Stomach (tissue), 9 donors: ENCODE data around the gene NME2. TPM values are rescaled to one million over a fixed set of nuclear protein-coding genes. Genes with fewer than 3 reads are reported as not detected.
"Not testable (repeated sequence)": the region's sequence is repeated elsewhere in the genome, so short reads cannot be mapped to it uniquely, and the experiment has no call there.

Experiments used
- DNase-seq, 2 donors: peaks; one replicate each; pipeline versions ENCODE4 v3.0.0 to v3.0.0-alpha.2; 2013 to 2019
- H3K27ac ChIP-seq, 5 donors: fragments of 200-600 bp in 4 of 5; sonication (generic) in 4 of 5; one replicate each; pipeline ENCODE4 v1.5.1; 2013 to 2019; ENCODE audit warnings: mild to moderate bottlenecking in 1 of 5, moderate library complexity in 1 of 5
- H3K27me3 ChIP-seq, 3 donors: fragments of 200-600 bp; sonication (generic); one replicate each; pipeline ENCODE4 v1.5.1; 2017 to 2019; ENCODE audit warnings: mixed run types in 1 of 3
- H3K36me3 ChIP-seq, 4 donors: fragments of 200-600 bp; sonication (generic); 1 replicate in 3 of 4; 2 replicates in 1 of 4; pipeline ENCODE4 v1.5.1; 2016 to 2019
- H3K4me1 ChIP-seq, 4 donors: fragments of 200-600 bp; sonication (generic); one replicate each; pipeline ENCODE4 v1.5.1; 2016 to 2019
- H3K4me3 ChIP-seq, 4 donors: fragments of 200-600 bp; sonication (generic) in 3 of 4; one replicate each; pipeline ENCODE4 v1.5.1; 2016 to 2019; ENCODE audit warnings: mild to moderate bottlenecking in 1 of 4
- H3K9me3 ChIP-seq, 4 donors: fragments of 200-600 bp; sonication (generic); one replicate each; pipeline ENCODE4 v1.5.1; 2016 to 2019
- CTCF ChIP-seq, 7 experiments: fragments of 450-650 bp in 4 of 7; fragments of 200-600 bp in 3 of 7; sonication (generic) in 3 of 7; IDR thresholded peaks; one replicate each; pipeline ENCODE4 v1.5.1; 2016 to 2019; ENCODE audit warnings: antibody characterized with exemption in 7 of 7, control low read depth in 2 of 7, mild to moderate bottlenecking in 1 of 7
- EP300 ChIP-seq: sonication (generic); formaldehyde crosslinking; IDR thresholded peaks from one replicate; pipeline ENCODE4 v1.6.1; 2017; ENCODE audit warnings: antibody characterized with exemption
- POLR2A ChIP-seq, 4 donors: fragments of 450-650 bp; IDR thresholded peaks; one replicate each; pipeline ENCODE4 v1.6.1; 2016; ENCODE audit warnings: antibody characterized with exemption in 4 of 4, control low read depth in 2 of 4, mild to moderate bottlenecking in 1 of 4, moderate library complexity in 1 of 4
- POLR2AphosphoS5 ChIP-seq, 3 donors: sonication (generic); formaldehyde crosslinking; IDR thresholded peaks; one replicate each; pipeline ENCODE4 v1.6.1; 2016; ENCODE audit warnings: antibody characterized with exemption in 3 of 3
- WGBS, 5 donors: extraction: QIAGEN DNeasy Blood & Tissue Kit in 3 of 5; methylation state at CpG; one replicate each; pipeline versions ENCODE4 v1.1.5 to v1.1.7; 2013 to 2018; 5-methylcytosine and 5-hydroxymethylcytosine counted together
- intact Hi-C: fragments of 100-400 bp; cut with DNase I; formaldehyde crosslinking; loops from one replicate; pipeline ENCODE4 v1.15.1; 2023; ENCODE audit warnings: low total_unique reads
- polyA plus RNA-seq, 3 donors: library from polyadenylated mRNA; stranded (reverse); fragments of 200-250 nt; gene quantifications; one replicate each; pipeline ENCODE4 v1.2.3, GENCODE V29; 2013
- total RNA-seq, 5 donors: library from RNA; depleted of rRNA; stranded (reverse); fragments of >200 nt; gene quantifications; one replicate each; pipeline versions ENCODE4 v1.1.0 to v1.2.3, GENCODE V29; 2014 to 2016
- donor health status: healthy with polysubstance abuse.
- donor health status: Bipolar disorder and iron deficiency.
- donor health status: healthy.

Gene NME2
- total and polyA plus RNA-seq, 8 donors: 127 to 877 (median 305) TPM

- no peak for DNase-seq
- Histone ChIP-seq H3K9me3 (no peaks in the 10 kb centered on the region), H3K36me3 (peaks cover 38 to 75% (median 63%) of the 10 kb centered on the region in 4 donors), H3K4me3 (no peak overlapping the region), H3K27me3 (no peaks in the 10 kb centered on the region), H3K4me1 (peaks cover 9 to 20% (median 15%) of the 10 kb centered on the region in 4 donors), H3K27ac (no peak overlapping the region)
- 77 to 90% (median 86%) methylated on average over 2 of the region's 2 CpGs for WGBS, 5 donors
- TF ChIP-seq POLR2AphosphoS5 (IDR thresholded peaks at IDR 0.05): no peak
- TF ChIP-seq CTCF (IDR thresholded peaks at IDR 0.05): no peak
- TF ChIP-seq EP300: no peak
- TF ChIP-seq POLR2A (IDR thresholded peaks at IDR 0.05): no peak
- intact Hi-C loops: no loop called here
Observed at GRCh38 chr17:51170736-51171135, 4.5 kb downstream of the NME2 start.

- H3K27ac ChIP-seq, H3K27me3 ChIP-seq, intact Hi-C loops, H3K4me3 ChIP-seq, DNase-seq, H3K9me3 ChIP-seq: not testable (repeated sequence)
- H3K4me1 ChIP-seq: peaks cover 7 to 18% (median 10%) of the 10 kb centered on the region in 4 donors
- WGBS, 5 donors: 87 to 97% (median 91%) methylated on average over 9 of the region's 9 CpGs
- H3K36me3 ChIP-seq: peaks cover 38 to 80% (median 63%) of the 10 kb centered on the region in 4 donors
Observed at GRCh38 chr17:51172030-51172429, 5.8 kb downstream of the NME2 start.

- intact Hi-C loops: no loop called here
- TF ChIP-seq POLR2A (IDR thresholded peaks at IDR 0.05): no peak
- TF ChIP-seq EP300: no peak
- TF ChIP-seq CTCF (IDR thresholded peaks at IDR 0.05): no peak
- TF ChIP-seq POLR2AphosphoS5 (IDR thresholded peaks at IDR 0.05): no peak
- DNase-seq: no peak
- 74 to 80% (median 78%) methylated on average over 5 of the region's 5 CpGs for WGBS, 5 donors
- H3K36me3 ChIP-seq: peaks cover 7 to 65% (median 61%) of the 10 kb centered on the region in 4 donors
- H3K27ac ChIP-seq: no peak overlapping the region
- H3K4me3 ChIP-seq: no peak overlapping the region
- H3K4me1 ChIP-seq: peaks cover 0 to 4% (median 0%) of the 10 kb centered on the region in 4 donors
- H3K9me3 ChIP-seq: no peaks in the 10 kb centered on the region
- no peaks in the 10 kb centered on the region for H3K27me3 ChIP-seq
Observed at GRCh38 chr17:51180486-51180885, 14.3 kb downstream of the NME2 start.

- Histone ChIP-seq H3K27me3 (no peaks in the 10 kb centered on the region), H3K9me3 (no peaks in the 10 kb centered on the region), H3K4me3 (no peak overlapping the region), H3K27ac (no peak overlapping the region), H3K4me1 (peaks cover 0 to 4% (median 0%) of the 10 kb centered on the region in 4 donors), H3K36me3 (peaks cover 10 to 83% (median 76%) of the 10 kb centered on the region in 4 donors)
- 31 to 60% (median 46%) methylated on average over 1 of the region's 1 CpG for WGBS, 5 donors
- intact Hi-C loops: no loop called here
- no peak for DNase-seq
- TF ChIP-seq POLR2AphosphoS5 (IDR thresholded peaks at IDR 0.05) (no peak), POLR2A (IDR thresholded peaks at IDR 0.05) (no peak)
Observed at GRCh38 chr17:51184124-51184523, 17.9 kb downstream of the NME2 start.

GRCh38 chr17:51185763-51186332 is 19.6 kb downstream of the NME2 start:
- Histone ChIP-seq H3K36me3 (peaks cover 17 to 94% (median 83%) of the 10 kb centered on the region in 4 donors), H3K27ac (no peak overlapping the region), H3K27me3 (no peaks in the 10 kb centered on the region), H3K9me3 (no peaks in the 10 kb centered on the region), H3K4me3 (no peak overlapping the region), H3K4me1 (peaks cover 0 to 4% (median 0%) of the 10 kb centered on the region in 4 donors)
- no peak for TF ChIP-seq EP300
- TF ChIP-seq POLR2A (IDR thresholded peaks at IDR 0.05): no peak
- TF ChIP-seq CTCF (IDR thresholded peaks at IDR 0.05): no peak
- TF ChIP-seq POLR2AphosphoS5 (IDR thresholded peaks at IDR 0.05): no peak
- WGBS, 5 donors: 90 to 95% (median 93%) methylated on average over 8 of the region's 8 CpGs
- intact Hi-C loops: no loop called here
- DNase-seq: no peak
